GM12878 (cell line): ENCODE results near the gene STAT3.
"Not testable (repeated sequence)": the region's sequence is repeated elsewhere in the genome, so short reads cannot be mapped to it uniquely, and the experiment has no call there.

ENCODE experiments used
- ASH2L ChIP-seq: fragments of 300-600, 200-600 bp; sonication (generic); IDR thresholded peaks from 2 replicates; pipeline ENCODE4 v1.6.1; 2017; ENCODE audit warnings: low read depth, mild to moderate bottlenecking, borderline replicate concordance
- EP300 ChIP-seq, 2 experiments: fragments of 150-350 bp in 1 of 2; IDR thresholded peaks; 2 replicates each; pipeline ENCODE4 v1.6.1; 2011 to 2012; ENCODE audit warnings: low read depth in 2 of 2, low read length in 2 of 2, borderline replicate concordance in 1 of 2, improper control_type of control experiment in 1 of 2, inconsistent platforms in 1 of 2; ENCODE audit not compliant: control insufficient read depth in 1 of 2
- EZH2 ChIP-seq: IDR thresholded peaks from 2 replicates; pipeline ENCODE4 v1.6.1; 2012; ENCODE audit warnings: low read depth, mild to moderate bottlenecking, control low read depth, inconsistent platforms, low read length, borderline replicate concordance; ENCODE audit not compliant: control insufficient read depth
- HDAC2 ChIP-seq: fragments of 200-600 bp; sonication (generic); IDR thresholded peaks from 2 replicates; pipeline ENCODE4 v1.6.1; 2017
- MEF2A ChIP-seq: IDR thresholded peaks from 2 replicates; pipeline ENCODE4 v1.6.1; 2011; ENCODE audit warnings: low read depth, mild to moderate bottlenecking, low read length, moderate library complexity; ENCODE audit not compliant: insufficient read depth
- MYC ChIP-seq: IDR thresholded peaks from 2 replicates; pipeline ENCODE4 v1.6.1; 2011; ENCODE audit warnings: mild to moderate bottlenecking, low read length, moderate library complexity, inconsistent platforms; ENCODE audit not compliant: insufficient read depth, insufficient replicate concordance, insufficient read length, severe bottlenecking
- POLR2AphosphoS5 ChIP-seq: IDR thresholded peaks from 2 replicates; pipeline ENCODE4 v1.6.1; 2011; ENCODE audit warnings: mild to moderate bottlenecking, low read length, inconsistent platforms
- RAD21 ChIP-seq: IDR thresholded peaks from 2 replicates; pipeline ENCODE4 v1.6.1; 2011; ENCODE audit warnings: mild to moderate bottlenecking, low read depth, low read length, moderate library complexity; ENCODE audit not compliant: insufficient read depth
- SKIL ChIP-seq: fragments of 450-650 bp; IDR thresholded peaks from 2 replicates; pipeline ENCODE4 v1.6.1; 2017; ENCODE audit warnings: mild to moderate bottlenecking, low read depth, inconsistent platforms; ENCODE audit not compliant: poor library complexity, severe bottlenecking
- TF ChIP-seq, protein P1 (sequence below), 3 experiments: IDR thresholded peaks in 2 of 3; conservative IDR thresholded peaks in 1 of 3; 2 replicates each; pipeline ENCODE4 v1.5.1; 2011; ENCODE audit warnings: low read depth in 3 of 3, low read length in 3 of 3, mild to moderate bottlenecking in 3 of 3, control low read depth in 2 of 3, moderate library complexity in 2 of 3, inconsistent platforms in 1 of 3, mixed read lengths in 1 of 3; ENCODE audit not compliant: control insufficient read depth in 2 of 3, insufficient read depth in 1 of 3; ENCODE audit errors: extremely low read depth in 1 of 3

DNA sequence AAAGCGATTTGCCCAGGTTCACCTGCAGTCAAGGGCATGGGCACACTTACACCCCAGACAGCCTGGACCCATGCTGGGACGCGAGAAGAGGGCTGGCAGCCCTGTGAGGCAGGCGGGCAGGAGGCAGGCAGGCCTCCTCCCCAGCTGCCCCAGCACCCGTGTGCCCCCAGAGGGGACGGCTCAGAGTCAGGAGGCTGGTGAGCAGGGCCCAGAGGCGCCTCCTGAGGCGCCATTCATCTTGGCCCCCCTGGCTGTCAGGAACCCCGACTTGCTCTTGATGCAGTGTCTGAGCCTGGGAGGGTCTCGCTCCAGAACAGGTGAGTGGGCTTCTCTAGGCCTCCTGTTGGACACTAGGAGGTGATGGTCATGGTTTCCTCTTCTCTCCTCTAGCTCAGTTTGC lies 88.9 kb downstream of the STAT3 start:
- TF ChIP-seq EP300 (IDR thresholded peaks at IDR 0.05; ENCODE audit: borderline replicate concordance in 1 of 2, control insufficient read depth in 1 of 2, low read depth in 2 of 2, low read length in 2 of 2); ASH2L; SKIL; RAD21; MYC; POLR2AphosphoS5; HDAC2; EZH2; MEF2A: not testable (repeated sequence)
- TF ChIP-seq, protein P1, sequence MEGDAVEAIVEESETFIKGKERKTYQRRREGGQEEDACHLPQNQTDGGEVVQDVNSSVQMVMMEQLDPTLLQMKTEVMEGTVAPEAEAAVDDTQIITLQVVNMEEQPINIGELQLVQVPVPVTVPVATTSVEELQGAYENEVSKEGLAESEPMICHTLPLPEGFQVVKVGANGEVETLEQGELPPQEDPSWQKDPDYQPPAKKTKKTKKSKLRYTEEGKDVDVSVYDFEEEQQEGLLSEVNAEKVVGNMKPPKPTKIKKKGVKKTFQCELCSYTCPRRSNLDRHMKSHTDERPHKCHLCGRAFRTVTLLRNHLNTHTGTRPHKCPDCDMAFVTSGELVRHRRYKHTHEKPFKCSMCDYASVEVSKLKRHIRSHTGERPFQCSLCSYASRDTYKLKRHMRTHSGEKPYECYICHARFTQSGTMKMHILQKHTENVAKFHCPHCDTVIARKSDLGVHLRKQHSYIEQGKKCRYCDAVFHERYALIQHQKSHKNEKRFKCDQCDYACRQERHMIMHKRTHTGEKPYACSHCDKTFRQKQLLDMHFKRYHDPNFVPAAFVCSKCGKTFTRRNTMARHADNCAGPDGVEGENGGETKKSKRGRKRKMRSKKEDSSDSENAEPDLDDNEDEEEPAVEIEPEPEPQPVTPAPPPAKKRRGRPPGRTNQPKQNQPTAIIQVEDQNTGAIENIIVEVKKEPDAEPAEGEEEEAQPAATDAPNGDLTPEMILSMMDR (IDR thresholded peaks at IDR 0.05 in 2 of 3, conservative IDR thresholded peaks at IDR 0.05 in 1 of 3; ENCODE audit: control insufficient read depth in 2 of 3, extremely low read depth in 1 of 3, insufficient read depth in 1 of 3, low read depth in 3 of 3, low read length in 3 of 3) = not testable (repeated sequence)
